GM12873 (cell line): ENCODE data around the gene KRT73.
A peak's percentile ranks its signal among the peaks of the same experiment; 100 is the strongest.

Source experiments
- CTCF ChIP-seq: IDR thresholded peaks from 2 replicates; pipeline ENCODE4 v1.5.1; 2012; ENCODE audit warnings: low read depth, mild to moderate bottlenecking, moderate library complexity, low read length, control low read depth; ENCODE audit not compliant: insufficient read depth; ENCODE audit errors: missing control alignments

Gene KRT73

GRCh38 chr12:52582971-52583456 is 35.3 kb downstream of the KRT73 start:
- TF ChIP-seq CTCF = peak; percentile 75

GRCh38 chr12:52582486-52582885 is 35.9 kb downstream of the KRT73 start:
- TF ChIP-seq CTCF = no peak

- TF ChIP-seq CTCF = no peak
Observed at GRCh38 chr12:52581481-52581880, 36.9 kb downstream of the KRT73 start.

DNA sequence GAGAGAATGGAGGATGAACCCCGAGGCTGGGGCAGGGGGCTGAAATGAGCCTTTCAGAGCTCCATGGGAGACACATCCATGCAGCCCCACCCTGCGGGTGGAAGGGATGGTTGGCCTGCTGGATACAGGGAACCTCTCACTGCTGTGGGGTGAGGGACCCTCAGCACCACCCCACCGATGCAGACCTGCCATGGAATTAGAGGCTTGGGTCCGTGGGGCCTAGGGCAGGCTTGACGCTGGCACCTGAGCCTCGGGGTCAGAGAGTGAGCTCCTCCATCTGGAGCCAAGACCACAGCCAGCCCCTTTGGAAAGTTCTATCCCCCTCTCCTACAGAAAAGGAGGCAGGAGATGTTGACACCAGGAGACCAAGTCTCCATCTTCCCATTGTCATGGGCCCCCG is 37.3 kb downstream of the KRT73 start:
- no peak for TF ChIP-seq CTCF

DNA sequence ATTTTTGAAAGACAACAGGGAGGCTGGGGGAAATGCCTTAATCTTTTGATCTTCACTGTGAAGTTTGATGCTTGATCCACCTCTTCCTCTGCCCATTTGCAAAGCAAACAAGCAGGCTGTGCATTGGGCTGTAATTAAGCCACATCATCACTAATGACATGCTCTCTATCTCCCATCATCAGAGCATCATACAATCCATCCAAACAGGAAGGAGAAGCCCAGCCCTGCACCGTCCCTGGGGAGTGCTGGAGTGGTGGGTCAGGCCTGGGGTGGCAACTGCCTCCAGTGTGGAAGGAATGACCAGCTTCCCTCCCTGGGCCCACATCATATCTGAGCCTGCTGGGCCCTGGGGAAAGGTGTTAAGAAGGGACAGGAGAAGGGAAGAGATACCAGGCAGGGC is 37.9 kb downstream of the KRT73 start:
- no peak for TF ChIP-seq CTCF

DNA sequence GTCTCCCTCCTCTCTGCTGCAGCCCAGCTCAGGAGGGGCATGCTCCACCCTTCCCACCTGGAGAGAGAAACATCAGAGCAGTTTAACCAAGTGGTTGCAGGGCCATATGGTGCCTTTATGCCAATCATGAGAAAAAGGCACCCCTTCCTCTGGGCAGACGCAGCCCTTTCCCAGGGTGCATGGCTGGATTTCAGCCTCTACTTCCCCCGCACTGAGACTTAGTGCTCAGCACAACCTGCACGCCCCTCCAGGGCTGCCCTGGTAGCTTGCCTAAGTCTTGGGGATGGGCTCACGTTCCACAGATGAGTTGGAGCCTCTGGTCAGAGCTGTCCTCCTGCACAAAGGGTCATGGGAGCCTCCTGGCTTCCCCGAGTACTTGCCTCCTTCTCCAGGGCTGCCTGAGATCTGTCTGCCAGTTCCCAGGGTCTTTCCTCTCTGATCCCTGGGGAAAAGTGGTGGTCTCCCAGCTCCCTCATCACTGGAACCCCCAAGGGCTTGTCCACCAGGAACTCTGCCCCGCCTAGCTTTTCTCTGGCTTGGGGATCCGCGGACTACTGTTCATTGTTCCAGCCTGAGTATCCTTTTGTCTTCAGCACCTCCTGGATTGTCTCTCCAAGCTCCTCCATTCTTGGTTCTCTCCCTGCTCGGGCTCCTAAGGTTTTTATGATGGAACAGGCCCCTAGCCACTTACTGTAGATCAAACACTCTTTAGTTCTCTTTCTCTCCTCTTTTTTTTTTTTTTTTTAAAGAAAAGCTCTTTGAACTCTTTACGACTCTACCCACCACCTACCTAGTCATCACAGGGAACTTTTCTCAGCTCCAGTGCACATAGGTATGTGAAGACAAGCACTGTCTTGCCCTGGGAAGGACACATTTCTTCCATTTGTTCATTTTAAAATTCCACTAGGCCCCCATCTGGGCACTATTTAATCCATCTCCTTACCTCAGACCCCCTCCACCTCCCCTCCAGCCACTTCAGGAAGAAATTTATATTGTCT is 38.6 kb downstream of the KRT73 start:
- no peak for TF ChIP-seq CTCF

- TF ChIP-seq CTCF = no peak
Observed at GRCh38 chr12:52578469-52578868, 39.9 kb downstream of the KRT73 start.
